Activated CD4-positive, alpha-beta memory T cell treated with anti-CD3 and anti-CD28 coated beads, Interleukin-2, amount 10 ng/mL, durations not matched to agents 7 days and 5 days (primary cell): ENCODE results near the gene ELAVL2. TPM values are rescaled to one million over a fixed set of nuclear protein-coding genes. Genes with fewer than 3 reads are reported as not detected.

Experiments used
- CTCF ChIA-PET: fragments of 350-600 bp; sonication (Branson Sonifier 250); formaldehyde crosslinking; loops from one replicate; lab custom pipeline; 2021; ENCODE audit warnings: antibody characterized with exemption, inconsistent platforms; lab: Charles Lee
- POLR2A ChIA-PET: fragments of 350-600 bp; sonication (Branson Sonifier 250); formaldehyde crosslinking; loops from one replicate; lab custom pipeline; 2021; ENCODE audit warnings: antibody characterized with exemption; lab: Charles Lee
- DNase-seq: peaks from one replicate; pipeline ENCODE4 v3.0.0-alpha.2; 2020
- H3K27ac Mint-ChIP-seq: one replicate; pipeline ENCODE4 v1.8.0; 2021; ENCODE audit warnings: mild to moderate bottlenecking, mixed read lengths
- H3K27me3 Mint-ChIP-seq: one replicate; pipeline ENCODE4 v1.8.0; 2021; ENCODE audit warnings: mixed read lengths
- H3K36me3 Mint-ChIP-seq: one replicate; pipeline ENCODE4 v1.8.0; 2021; ENCODE audit warnings: low read depth, mixed read lengths
- H3K4me1 Mint-ChIP-seq: one replicate; pipeline ENCODE4 v1.8.0; 2021; ENCODE audit warnings: mixed read lengths
- H3K4me3 Mint-ChIP-seq: one replicate; pipeline ENCODE4 v1.8.0; 2021; ENCODE audit warnings: mild to moderate bottlenecking, mixed read lengths
- H3K9me3 Mint-ChIP-seq: one replicate; pipeline ENCODE4 v1.8.0; 2021; ENCODE audit warnings: mixed read lengths
- total RNA-seq, 2 experiments: library from RNA; stranded (reverse); gene quantifications; one replicate each; pipeline ENCODE4 v1.2.3, GENCODE V29; 2021

The ELAVL2 gene
- total RNA-seq, 2 experiments from 2014 or later, result not detected

DNA sequence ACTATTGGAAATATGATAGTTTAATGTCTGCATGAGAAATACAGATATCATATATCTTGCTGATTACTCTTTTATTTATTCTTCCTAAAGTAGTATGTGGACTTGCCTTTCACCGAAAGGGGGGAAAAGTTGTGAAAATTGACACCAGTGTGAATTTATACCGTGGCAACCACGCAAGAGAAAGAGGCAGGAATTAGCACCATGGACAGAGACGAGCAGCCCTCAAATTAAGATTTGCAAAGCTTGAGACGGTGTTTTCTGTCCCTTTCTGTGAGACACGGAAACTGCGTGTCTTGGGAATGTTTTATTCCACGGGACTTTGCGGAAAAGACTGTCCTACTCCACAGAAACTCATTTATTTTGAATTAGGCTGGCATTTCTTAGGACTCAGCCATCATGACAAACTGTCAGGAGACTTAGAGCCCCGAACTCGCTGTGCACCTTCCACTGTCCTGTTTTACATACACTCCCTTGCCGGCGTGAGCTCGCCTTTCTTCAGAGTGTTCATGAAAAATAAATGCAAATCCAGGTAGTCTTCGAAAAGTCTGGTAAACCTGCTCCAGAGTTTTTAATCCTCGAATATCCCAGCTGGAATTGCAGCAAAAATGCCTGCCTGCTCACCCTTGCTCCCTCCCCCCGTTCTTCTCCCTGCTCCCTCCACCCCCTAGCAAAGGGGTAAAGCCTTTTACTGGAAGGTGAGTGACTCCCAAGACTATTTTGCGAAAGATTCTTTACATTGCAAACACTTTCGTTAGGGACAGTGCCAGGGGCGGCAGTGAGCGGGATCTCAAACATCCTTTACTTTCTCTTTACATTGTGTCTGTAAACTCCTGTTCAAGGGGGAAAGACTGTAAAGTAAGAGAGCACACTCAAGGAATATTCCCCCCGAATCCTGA lies 3.8 kb upstream of the ELAVL2 start:
- CTCF ChIA-PET, result no interaction called here

DNA sequence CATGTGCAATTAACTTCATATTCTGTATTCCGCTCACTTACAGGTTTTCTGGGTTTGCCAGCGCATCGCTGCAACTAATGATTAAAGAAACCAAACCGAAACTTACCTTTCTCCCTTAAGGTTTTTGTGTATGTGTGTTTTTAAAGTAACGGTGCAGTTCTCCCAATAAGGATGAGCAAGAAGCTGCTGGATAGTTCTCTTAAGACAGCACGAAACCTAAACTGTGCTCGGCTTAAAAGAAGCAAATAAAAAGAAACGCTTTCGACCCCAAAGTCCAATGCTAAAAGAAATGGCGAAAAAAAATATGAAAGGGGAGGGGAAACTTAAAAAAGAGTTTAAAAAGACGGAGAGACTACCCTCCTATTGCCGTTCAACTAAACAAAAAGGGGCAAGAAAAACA lies 340 bp downstream of the ELAVL2 start:
- Mint-ChIP-seq H3K36me3 (no peaks in the 10 kb centered on the region), H3K4me3 (no peak overlapping the region), H3K27ac (no peak overlapping the region), H3K4me1 (no peaks in the 10 kb centered on the region), H3K9me3 (no peaks in the 10 kb centered on the region), H3K27me3 (peaks cover 19% of the 10 kb centered on the region)
- POLR2A ChIA-PET, result no interaction called here
- CTCF ChIA-PET, result no interaction called here
- DNase-seq, result no peak

More for the DNA sequence above, 3.8 kb upstream of the ELAVL2 start:
- Mint-ChIP-seq H3K27ac (no peak overlapping the region), H3K4me1 (no peaks in the 10 kb centered on the region), H3K36me3 (no peaks in the 10 kb centered on the region), H3K27me3 (peaks cover 13% of the 10 kb centered on the region), H3K4me3 (no peak overlapping the region), H3K9me3 (no peaks in the 10 kb centered on the region)
- DNase-seq, result no peak
- POLR2A ChIA-PET, result no interaction called here

DNA sequence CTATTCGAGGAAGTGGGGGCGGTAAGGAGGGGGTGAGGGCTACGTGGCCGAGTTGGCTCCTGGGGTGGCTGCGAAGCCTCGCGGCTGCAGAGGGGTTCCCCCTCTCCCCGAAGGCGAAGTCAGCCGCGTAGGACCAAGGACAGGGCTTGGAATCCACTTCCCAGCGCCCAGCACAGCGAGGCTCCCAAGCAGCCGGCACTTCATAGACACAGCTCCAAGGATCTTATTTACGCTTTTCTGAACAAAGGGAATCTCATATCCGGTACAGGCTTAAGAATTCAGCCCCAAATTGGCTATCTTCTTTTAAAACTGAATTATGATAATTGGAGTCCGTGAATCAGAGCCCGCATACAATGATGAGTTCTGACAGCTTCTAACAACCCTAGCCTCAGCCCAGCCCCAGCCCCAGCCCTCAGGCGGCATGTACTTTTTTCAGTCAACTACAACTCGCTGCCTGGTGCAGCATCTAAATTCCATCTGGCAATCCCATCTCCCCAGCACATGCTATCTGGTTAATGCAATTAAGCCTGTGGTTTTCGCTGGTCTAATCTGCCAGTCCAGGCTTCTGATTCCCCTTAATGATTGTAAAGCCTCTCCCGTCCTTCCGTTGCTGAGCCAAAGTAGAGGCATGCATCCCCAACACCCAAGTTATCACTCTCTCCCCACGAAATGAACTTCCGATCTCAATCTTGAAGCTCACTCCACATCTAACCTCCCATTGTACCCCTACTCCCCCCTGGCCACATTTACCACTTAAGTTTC lies 1.0 kb downstream of the ELAVL2 start:
- peaks cover 15% of the 10 kb centered on the region for H3K27me3 Mint-ChIP-seq
- H3K4me3 Mint-ChIP-seq, result no peak overlapping the region
- no peaks in the 10 kb centered on the region for H3K36me3 Mint-ChIP-seq
- H3K9me3 Mint-ChIP-seq, result no peaks in the 10 kb centered on the region
- DNase-seq, result no peak
- H3K4me1 Mint-ChIP-seq, result no peaks in the 10 kb centered on the region
- ChIA-PET CTCF (no interaction called here), POLR2A (no interaction called here)
- H3K27ac Mint-ChIP-seq, result no peak overlapping the region

DNA sequence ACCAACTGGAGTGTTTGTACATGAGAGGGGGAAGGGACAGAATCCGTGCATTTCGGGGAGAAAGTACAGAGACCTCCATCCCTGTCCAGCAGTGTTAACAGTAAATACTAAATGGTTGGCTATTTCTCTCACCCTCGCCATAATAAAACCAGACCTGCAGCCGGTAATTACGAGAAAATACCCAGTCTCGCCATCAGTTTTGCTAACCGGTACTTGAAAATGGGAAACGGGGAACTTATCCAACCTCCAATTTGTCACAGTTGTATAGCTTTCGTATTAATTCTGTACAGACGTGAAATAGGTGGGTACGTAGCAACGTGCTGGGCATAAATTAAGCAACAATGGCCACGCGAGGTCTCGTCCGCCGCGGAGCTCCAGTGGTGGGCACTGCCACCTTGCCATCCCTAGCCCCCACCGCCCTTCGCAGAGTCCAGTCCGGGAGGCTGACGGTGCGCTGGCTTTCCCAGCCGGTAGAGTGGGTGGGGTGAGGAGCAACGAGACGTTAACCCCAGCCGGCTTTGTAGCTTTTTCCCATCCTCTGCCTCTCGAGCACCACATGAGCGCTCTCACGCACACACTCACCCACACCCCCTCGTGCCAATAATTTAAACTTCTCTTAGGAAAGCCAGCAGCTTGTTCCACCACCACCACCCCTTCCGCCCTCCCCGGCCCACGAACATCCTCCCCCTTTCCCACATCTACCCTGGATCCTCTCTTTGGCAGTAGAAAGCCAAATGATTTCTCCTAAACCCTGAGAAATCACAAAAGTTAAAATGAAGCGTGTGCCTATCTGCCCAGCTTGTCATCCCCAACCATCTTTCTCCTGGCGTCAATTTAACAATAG lies 1.8 kb downstream of the ELAVL2 start:
- ChIA-PET POLR2A (no interaction called here), CTCF (no interaction called here)
- H3K27ac Mint-ChIP-seq, result no peak overlapping the region
- no peaks in the 10 kb centered on the region for H3K4me1 Mint-ChIP-seq
- no peak for DNase-seq
- H3K4me3 Mint-ChIP-seq, result no peak overlapping the region
- H3K36me3 Mint-ChIP-seq, result no peaks in the 10 kb centered on the region
- H3K27me3 Mint-ChIP-seq, result peaks cover 18% of the 10 kb centered on the region
- no peaks in the 10 kb centered on the region for H3K9me3 Mint-ChIP-seq

DNA sequence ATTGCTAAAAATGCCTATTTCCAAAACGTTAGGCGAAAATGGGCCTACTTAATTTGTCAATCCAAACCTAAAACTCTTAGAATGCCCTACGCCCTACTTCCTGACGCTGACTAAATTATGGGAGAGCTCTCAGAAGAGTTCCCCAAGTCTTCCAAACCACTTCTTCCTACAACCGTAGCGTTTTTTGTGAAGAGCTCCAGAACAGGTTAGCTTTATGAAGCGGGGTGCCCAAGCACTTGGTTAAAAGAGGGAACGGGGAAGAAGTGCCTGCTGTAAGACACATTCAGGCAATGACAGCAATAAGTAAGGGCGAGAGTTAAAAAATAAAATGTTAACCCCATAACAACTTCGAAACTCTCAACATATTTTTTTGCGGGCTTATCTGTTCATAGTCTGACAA lies 2.8 kb downstream of the ELAVL2 start:
- Mint-ChIP-seq H3K4me1 (no peaks in the 10 kb centered on the region), H3K9me3 (no peaks in the 10 kb centered on the region), H3K4me3 (no peak overlapping the region), H3K27ac (no peak overlapping the region), H3K36me3 (no peaks in the 10 kb centered on the region), H3K27me3 (peaks cover 18% of the 10 kb centered on the region)
- CTCF ChIA-PET, result no interaction called here
- no peak for DNase-seq
- POLR2A ChIA-PET, result no interaction called here

DNA sequence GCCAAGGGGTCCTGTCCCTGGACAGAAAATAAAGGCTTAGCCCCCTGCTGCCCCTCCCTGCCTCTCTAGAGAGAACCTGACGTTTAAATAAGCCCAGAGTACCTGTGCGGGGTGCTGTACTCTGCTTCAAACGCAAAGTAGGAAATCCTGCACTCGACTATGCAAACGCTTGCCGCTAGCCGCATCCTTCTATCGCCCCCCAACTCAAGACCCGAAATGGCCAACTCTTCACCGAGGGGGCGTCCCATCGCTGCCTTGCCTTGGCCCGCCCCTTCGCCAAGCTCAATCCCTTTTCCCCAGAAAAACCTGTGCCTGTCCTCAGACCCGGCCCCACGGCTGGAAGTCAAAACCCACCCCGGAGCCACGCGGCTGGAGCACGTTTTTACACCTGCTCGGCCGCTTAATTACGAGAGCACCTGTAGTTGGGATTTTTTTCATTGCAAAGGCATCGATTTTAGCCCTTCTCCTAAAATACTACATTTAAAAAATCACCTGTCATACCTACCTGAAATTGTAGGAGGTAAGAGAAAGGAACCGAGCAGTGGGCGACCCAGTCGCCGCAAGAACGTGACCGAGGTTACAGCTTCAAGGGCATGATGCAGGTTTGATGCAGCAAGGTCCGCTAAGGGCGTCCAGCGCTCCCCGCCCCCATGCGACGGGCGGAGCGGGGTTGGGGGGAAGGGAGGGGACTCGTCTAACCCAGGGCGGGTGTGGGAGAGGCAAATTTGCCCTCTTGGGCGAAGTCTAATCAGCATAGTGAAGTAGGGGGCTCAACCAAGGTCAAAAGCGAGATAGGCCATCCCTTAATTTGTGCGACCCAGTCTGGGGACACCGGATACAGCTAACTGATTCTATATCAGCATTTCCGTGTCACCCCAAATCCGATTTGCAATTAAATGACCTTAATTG lies 3.5 kb downstream of the ELAVL2 start:
- Mint-ChIP-seq H3K36me3 (no peaks in the 10 kb centered on the region), H3K4me1 (no peaks in the 10 kb centered on the region), H3K27me3 (peaks cover 18% of the 10 kb centered on the region), H3K27ac (no peak overlapping the region), H3K4me3 (no peak overlapping the region), H3K9me3 (no peaks in the 10 kb centered on the region)
- POLR2A ChIA-PET, result no interaction called here
- CTCF ChIA-PET, result no interaction called here
- DNase-seq, result no peak

DNA sequence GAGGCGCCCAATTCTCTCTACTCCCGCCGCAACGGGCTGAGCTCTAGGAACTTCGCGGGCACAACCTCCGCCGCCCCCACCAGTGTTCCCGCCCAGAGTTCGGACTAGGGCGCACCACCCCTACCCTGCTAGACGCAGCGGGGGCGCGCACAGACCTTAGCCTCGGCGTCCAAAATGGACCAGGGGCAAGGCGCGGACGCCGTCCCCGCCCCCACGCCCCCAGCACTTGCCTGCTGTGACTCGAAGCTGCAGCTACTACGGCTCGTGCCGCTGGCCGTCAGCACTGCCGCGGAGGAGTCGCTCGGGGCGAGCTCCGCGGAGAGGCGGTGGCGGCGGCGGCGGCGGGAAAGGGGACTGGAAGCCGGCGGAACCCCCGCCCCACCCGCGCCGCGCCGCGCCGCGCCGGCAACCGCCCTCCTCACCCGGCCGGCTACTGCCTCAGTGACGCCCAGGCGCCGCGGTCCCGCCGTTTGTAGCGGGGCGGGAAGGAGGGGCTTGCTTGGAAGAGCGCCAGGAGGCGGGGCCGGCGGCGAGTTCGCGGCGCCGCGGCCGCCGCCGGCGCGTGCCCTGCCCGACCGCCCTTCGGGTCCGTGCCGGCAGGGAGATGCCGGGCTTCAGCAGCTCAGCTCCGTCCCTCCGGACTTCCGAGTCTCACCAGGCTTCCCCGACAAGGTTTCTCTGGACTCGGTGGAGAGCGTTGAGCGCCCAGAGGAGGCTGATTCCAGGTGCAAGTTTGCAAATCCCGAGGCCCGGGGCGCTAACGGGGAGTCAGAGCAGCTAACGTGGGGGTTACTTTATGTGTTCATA lies 4.5 kb downstream of the ELAVL2 start:
- no peak overlapping the region for H3K4me3 Mint-ChIP-seq
- DNase-seq, result no peak
- ChIA-PET POLR2A (no interaction called here), CTCF (no interaction called here)
- no peak overlapping the region for H3K27ac Mint-ChIP-seq
- no peaks in the 10 kb centered on the region for H3K4me1 Mint-ChIP-seq
- H3K36me3 Mint-ChIP-seq, result no peaks in the 10 kb centered on the region
- H3K27me3 Mint-ChIP-seq, result peaks cover 18% of the 10 kb centered on the region
- H3K9me3 Mint-ChIP-seq, result no peaks in the 10 kb centered on the region

DNA sequence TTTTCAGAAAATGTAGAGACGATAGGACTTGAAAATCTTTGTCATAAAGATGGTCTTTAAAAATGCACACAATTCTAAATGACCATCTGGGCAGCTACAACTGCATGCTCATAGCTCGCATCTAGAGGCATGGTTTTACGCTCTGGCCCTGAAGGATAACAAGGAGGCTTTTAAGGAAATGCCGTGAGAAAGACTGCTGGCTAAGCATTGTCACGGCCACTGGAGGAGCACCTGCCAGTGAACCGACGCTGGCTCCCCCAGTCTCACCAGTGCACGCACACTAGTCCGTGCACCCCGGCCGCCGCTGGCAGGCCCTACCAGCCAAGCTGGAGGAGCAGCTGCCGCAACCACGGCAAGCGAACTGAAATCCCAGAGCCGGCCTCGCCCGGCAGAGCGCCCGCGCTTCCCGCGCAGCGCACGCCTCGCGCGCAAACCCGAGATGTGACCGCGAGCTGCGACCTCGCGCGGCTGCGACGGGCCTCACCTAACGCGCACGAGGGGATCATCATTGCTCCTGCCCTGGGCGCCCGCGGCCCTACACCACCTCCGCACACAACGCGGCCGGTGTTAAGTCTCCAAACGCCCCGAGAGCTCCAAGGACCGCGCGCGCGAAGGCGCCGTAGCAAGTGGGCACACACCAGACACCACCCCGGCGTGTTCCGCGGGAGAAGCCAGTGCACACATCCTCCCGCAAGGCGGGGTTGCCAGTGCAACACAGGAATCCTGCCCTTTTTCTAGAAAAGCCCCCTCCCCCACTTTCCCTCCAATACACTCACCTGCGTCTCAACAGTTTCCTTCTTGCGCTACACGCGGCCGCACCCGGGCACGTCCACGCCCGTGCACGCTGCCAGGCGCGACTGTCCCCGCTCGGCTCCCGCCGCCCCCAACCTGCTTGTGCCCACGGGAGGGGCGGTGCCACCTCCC lies 5.3 kb downstream of the ELAVL2 start:
- H3K27me3 Mint-ChIP-seq, result peaks cover 18% of the 10 kb centered on the region
- no peak overlapping the region for H3K4me3 Mint-ChIP-seq
- no peaks in the 10 kb centered on the region for H3K9me3 Mint-ChIP-seq
- CTCF ChIA-PET, result no interaction called here
- POLR2A ChIA-PET, result no interaction called here
- no peak for DNase-seq
- no peak overlapping the region for H3K27ac Mint-ChIP-seq
- H3K36me3 Mint-ChIP-seq, result no peaks in the 10 kb centered on the region
- H3K4me1 Mint-ChIP-seq, result no peaks in the 10 kb centered on the region

DNA sequence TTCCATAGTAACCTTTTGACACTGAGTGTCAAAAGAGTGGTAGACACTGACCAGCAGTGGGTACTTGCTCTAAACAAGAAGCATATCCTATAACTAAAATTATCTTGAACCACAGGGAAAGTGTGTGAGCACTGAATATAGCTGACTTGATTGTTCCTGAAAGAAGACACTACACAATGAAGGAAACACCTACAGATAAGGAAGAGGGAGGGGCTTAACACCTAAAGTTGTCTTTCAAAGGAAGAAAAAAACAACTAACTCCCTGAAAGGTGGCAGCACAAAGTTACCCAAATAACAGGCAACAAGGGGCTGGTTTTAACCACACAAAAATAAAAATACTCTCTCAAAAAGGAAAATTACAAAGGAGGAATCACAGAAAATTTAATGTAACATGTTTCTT lies 6.6 kb downstream of the ELAVL2 start:
- Mint-ChIP-seq H3K9me3 (no peaks in the 10 kb centered on the region), H3K36me3 (no peaks in the 10 kb centered on the region), H3K27me3 (peaks cover 18% of the 10 kb centered on the region), H3K27ac (no peak overlapping the region), H3K4me3 (no peak overlapping the region), H3K4me1 (no peaks in the 10 kb centered on the region)
- POLR2A ChIA-PET, result no interaction called here
- CTCF ChIA-PET, result no interaction called here
- DNase-seq, result no peak

DNA sequence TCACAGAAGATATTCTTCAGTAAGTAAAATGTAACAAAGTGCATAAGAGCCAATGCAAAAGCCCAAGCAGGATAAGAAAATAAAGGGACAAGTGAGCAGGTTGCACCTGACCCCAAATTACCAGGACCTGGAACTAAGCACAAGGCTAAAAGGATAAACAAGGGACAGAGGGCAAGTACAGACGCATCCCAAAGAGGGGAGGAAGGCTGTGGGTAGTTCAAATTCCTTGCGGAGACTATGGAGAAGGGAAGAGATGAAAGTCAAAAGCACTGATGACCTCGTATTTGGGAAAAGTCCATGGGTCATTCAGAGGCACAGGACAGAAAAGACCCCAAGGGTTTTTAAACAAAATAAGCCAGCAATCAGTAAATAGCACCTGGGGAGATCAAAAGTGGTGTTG lies 11.8 kb downstream of the ELAVL2 start:
- H3K4me1 Mint-ChIP-seq, result no peaks in the 10 kb centered on the region
- POLR2A ChIA-PET, result no interaction called here
- CTCF ChIA-PET, result no interaction called here
- H3K27me3 Mint-ChIP-seq, result no peaks in the 10 kb centered on the region
- no peaks in the 10 kb centered on the region for H3K9me3 Mint-ChIP-seq
- H3K4me3 Mint-ChIP-seq, result no peak overlapping the region
- no peak for DNase-seq
- H3K36me3 Mint-ChIP-seq, result no peaks in the 10 kb centered on the region
- H3K27ac Mint-ChIP-seq, result no peak overlapping the region

DNA sequence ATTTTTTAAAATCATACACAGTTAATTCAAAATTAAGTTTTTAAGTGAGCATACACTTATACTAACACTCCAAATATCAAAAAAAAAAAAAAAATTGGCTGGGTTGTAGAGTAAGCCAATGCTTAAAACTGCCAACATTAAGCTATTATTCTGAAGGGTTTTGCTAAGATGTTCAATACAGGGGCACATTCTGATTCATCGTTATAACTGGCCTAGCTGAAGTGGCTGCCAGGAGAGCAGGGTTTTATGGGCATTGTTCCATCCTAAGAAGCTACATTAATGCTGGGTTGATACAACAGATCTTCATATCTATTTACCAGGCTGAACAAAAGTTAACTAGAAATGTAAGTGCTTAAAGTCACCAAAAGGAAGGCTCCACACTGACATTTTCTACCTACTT lies 13.4 kb downstream of the ELAVL2 start:
- no peaks in the 10 kb centered on the region for H3K27me3 Mint-ChIP-seq
- POLR2A ChIA-PET, result no interaction called here

More for the DNA sequence above, 13.4 kb downstream of the ELAVL2 start:
- Mint-ChIP-seq H3K4me3 (no peak overlapping the region), H3K27ac (no peak overlapping the region), H3K4me1 (no peaks in the 10 kb centered on the region), H3K36me3 (no peaks in the 10 kb centered on the region), H3K9me3 (no peaks in the 10 kb centered on the region)
- DNase-seq, result no peak
- CTCF ChIA-PET, result no interaction called here
